Gastroesophageal sphincter (tissue), 4 donors: Measurements from ENCODE around the gene PRKAR1B. TPM values are rescaled to one million over a fixed set of nuclear protein-coding genes. Genes with fewer than 3 reads are reported as not detected.

ENCODE experiments used
- ATAC-seq: fragments of 150-250 bp; one replicate; pipeline ENCODE4 v1.9.1; 2016; ENCODE audit warnings: mild to moderate bottlenecking, moderate library complexity
- H3K27ac ChIP-seq, 4 donors: fragments of 200-600 bp; sonication (generic) in 3 of 4; 1 replicate in 3 of 4; 2 replicates in 1 of 4; pipeline ENCODE4 v1.5.1; 2016 to 2019
- H3K27me3 ChIP-seq: fragments of 200-600 bp; sonication (generic); one replicate; pipeline ENCODE4 v1.5.1; 2019
- H3K36me3 ChIP-seq, 2 donors: fragments of 200-600 bp; sonication (generic); one replicate each; pipeline ENCODE4 v1.5.1; 2019; ENCODE audit warnings: control low read depth in 1 of 2
- H3K4me1 ChIP-seq, 3 donors: fragments of 200-600 bp; sonication (generic); 1 replicate in 2 of 3; 2 replicates in 1 of 3; pipeline ENCODE4 v1.5.1; 2016 to 2019; ENCODE audit warnings: control low read depth in 2 of 3
- H3K4me3 ChIP-seq, 2 donors: fragments of 200-600 bp; sonication (generic); one replicate each; pipeline ENCODE4 v1.5.1; 2019; ENCODE audit warnings: mild to moderate bottlenecking in 1 of 2, moderate library complexity in 1 of 2
- H3K9me3 ChIP-seq, 3 donors: fragments of 200-600 bp; sonication (generic); one replicate each; pipeline ENCODE4 v1.5.1; 2017 to 2019; ENCODE audit warnings: control low read depth in 2 of 3
- EP300 ChIP-seq: sonication (generic); formaldehyde crosslinking; IDR thresholded peaks from one replicate; pipeline ENCODE4 v1.6.1; 2017; ENCODE audit warnings: antibody characterized with exemption, mild to moderate bottlenecking
- POLR2A ChIP-seq, 2 donors: fragments of 450-650 bp; IDR thresholded peaks; one replicate each; pipeline ENCODE4 v1.6.1; 2017; ENCODE audit warnings: antibody characterized with exemption in 2 of 2, mild to moderate bottlenecking in 2 of 2, moderate library complexity in 1 of 2
- POLR2AphosphoS5 ChIP-seq: sonication (generic); formaldehyde crosslinking; IDR thresholded peaks from one replicate; pipeline ENCODE4 v1.6.1; 2017; ENCODE audit warnings: antibody characterized with exemption
- WGBS, 2 donors: methylation state at CpG; one replicate each; pipeline ENCODE4 v1.1.5; 2018; ENCODE audit warnings: low coverage in 1 of 2; 5-methylcytosine and 5-hydroxymethylcytosine counted together
- total RNA-seq, 4 donors: library from RNA; depleted of rRNA; stranded (reverse); fragments of >200 nt; gene quantifications; one replicate each; pipeline ENCODE4 v1.1.0, GENCODE V29; 2016
- TF ChIP-seq, protein P1 (sequence below), 4 experiments: fragments of 200-600 bp in 2 of 4; fragments of 450-650 bp in 2 of 4; sonication (generic) in 1 of 4; IDR thresholded peaks; one replicate each; pipeline ENCODE4 v1.5.1; 2017 to 2019; ENCODE audit warnings: antibody characterized with exemption in 4 of 4, mild to moderate bottlenecking in 2 of 4, moderate library complexity in 2 of 4

The PRKAR1B gene
- 10 to 100 TPM; 11.6 to 39.1 (median 24.8) TPM for total RNA-seq

DNA sequence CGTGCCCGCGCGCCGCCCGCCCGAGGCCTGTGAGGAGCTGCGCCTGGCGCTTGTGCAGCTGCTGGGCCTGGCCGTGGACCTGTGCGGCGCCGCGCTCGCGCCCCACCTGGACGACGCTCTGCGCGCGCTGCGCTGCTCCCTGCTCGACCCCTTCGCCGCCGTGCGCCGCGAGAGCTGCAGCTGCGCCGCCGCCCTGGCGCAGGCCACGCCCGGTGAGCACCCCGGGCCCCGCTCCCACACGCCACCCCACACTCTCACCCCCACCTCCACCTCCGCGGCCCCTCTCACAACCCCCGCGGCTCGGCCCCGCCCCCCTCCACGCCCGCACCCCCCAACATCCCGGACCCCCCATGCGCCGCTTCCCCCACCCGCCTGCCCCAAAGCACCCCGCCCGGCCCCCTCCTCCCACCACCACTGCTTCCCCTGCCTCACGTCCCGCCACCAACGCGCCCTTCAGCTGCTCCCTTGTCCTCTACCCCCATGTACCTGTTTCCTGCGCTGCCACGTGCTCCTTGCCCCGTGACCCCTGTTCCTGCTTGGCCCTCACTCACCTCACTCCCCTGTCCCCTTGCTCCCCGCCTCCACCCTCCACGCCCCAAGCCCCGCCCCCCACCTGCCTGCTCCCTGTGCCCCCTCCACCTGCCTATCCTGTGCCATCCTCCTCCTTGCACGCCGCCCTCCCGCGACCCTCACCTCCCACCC, at the start of gene PRKAR1B:
Gene PRKAR1B, minus strand, starts transcription at position 178 of the 702 bp plus-strand sequence. CDS start 15,776 bp downstream, outside the sequence.
- ATAC-seq = no peak
- H3K27ac ChIP-seq = peak within 1 kb of the TSS in 3 of 4 donors; percentile 82 to 85 (median 85)
- peaks cover 0 to 54% (median 18%) of the 10 kb centered on the region in 3 donors for H3K4me1 ChIP-seq
- H3K27me3 ChIP-seq = no peaks in the 10 kb centered on the region
- peaks cover 0 to 35% of the 10 kb centered on the region in 2 donors for H3K36me3 ChIP-seq
- no peaks in the 10 kb centered on the region for H3K9me3 ChIP-seq
- TF ChIP-seq POLR2AphosphoS5 (no peak), EP300 (no peak), POLR2A (IDR thresholded peaks at IDR 0.05) (no peak)
- TF ChIP-seq, protein P1, sequence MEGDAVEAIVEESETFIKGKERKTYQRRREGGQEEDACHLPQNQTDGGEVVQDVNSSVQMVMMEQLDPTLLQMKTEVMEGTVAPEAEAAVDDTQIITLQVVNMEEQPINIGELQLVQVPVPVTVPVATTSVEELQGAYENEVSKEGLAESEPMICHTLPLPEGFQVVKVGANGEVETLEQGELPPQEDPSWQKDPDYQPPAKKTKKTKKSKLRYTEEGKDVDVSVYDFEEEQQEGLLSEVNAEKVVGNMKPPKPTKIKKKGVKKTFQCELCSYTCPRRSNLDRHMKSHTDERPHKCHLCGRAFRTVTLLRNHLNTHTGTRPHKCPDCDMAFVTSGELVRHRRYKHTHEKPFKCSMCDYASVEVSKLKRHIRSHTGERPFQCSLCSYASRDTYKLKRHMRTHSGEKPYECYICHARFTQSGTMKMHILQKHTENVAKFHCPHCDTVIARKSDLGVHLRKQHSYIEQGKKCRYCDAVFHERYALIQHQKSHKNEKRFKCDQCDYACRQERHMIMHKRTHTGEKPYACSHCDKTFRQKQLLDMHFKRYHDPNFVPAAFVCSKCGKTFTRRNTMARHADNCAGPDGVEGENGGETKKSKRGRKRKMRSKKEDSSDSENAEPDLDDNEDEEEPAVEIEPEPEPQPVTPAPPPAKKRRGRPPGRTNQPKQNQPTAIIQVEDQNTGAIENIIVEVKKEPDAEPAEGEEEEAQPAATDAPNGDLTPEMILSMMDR (IDR thresholded peaks at IDR 0.05) = no peak
- 0 to 2% methylated on average over 2 to 12 of the region's 66 CpGs for WGBS, 2 donors
- peak within 1 kb of the TSS; percentile 64 to 95 for H3K4me3 ChIP-seq

DNA sequence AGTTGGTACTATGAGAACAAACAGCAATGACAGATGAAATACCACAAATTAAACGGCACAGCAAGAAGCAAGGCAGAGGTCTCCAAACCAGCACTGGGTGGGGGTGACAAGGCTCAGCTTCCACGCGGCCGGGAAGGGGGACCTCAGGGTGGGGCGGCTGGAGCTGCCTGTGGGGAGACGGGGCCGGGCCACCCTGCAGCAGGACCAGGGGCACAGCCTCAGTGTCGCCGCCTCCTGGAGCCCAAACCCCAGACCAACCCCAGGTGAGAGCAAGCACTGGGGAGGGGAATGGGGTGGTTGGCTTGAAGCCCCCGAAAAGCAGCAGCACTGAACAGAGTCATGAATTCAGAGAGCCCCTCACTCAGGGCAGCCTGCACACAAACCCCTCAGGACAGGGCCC, 49.3 kb upstream of the PRKAR1B start:
- 84 to 85% methylated on average over 5 to 7 of the region's 10 CpGs for WGBS, 2 donors

DNA sequence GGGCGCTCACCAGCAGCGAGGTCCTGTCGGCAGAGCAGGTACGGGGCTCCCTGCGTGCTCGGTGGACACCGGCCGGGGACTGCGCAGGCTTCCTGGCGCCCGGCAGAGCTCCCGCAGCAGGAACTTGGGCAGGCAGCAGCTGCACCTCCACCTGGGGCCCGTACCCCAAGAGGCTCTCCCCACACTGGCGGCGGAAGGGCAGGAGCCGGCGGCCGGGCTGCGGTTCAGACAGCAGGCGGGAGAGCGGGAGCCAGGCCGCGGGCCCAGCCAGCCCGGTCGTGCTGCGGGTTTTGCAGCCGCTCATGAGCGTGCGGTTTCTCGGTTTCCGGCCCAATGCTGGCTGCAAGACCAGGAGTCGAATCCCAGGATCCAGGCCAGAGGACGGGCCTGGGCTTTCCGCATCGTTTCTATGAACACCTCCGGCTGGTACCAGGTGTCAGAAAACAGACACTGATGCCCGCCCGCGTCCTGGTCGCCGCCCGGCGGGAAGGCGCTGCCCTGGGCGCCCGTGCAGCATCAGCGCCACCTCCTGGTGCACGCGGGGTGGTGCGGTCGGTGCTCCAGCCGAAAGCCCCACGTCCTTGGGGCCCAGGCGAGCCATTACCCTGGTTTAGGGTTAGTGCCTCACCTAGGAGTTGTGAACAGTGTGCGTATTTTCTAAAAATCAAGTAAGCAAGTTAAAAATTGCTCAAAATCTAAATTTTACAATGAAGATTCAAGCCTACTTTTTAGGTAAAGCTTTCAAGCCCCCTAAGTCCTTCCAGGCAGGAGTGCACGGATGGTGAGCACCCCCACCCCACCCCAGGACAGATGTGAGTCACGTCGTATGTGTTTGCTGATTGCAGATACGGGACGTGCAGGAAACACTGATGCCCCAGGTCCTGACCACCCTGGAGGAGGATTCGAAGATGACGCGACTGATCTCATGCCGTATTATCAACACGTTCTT, 47.4 kb upstream of the PRKAR1B start:
- TF ChIP-seq EP300 (no peak), POLR2AphosphoS5 (no peak), POLR2A (IDR thresholded peaks at IDR 0.05) (no peak)
- TF ChIP-seq, protein P1 (IDR thresholded peaks at IDR 0.05) = peak in 3 of 4 experiments; percentile 91 to 97 (median 96)
- Histone ChIP-seq H3K4me3 (no peak overlapping the region), H3K27ac (peak overlapping the region in 1 of 4 donors; percentile 31), H3K4me1 (peaks cover 0 to 56% (median 18%) of the 10 kb centered on the region in 3 donors), H3K9me3 (no peaks in the 10 kb centered on the region), H3K36me3 (peaks cover 0 to 59% of the 10 kb centered on the region in 2 donors), H3K27me3 (no peaks in the 10 kb centered on the region)
- 34 to 93% methylated on average over 6 to 10 of the region's 65 CpGs for WGBS, 2 donors
- peak; percentile 48 for ATAC-seq

More for the DNA sequence above, 49.3 kb upstream of the PRKAR1B start:
- TF ChIP-seq EP300 (no peak), POLR2AphosphoS5 (no peak), POLR2A (IDR thresholded peaks at IDR 0.05) (no peak)
- TF ChIP-seq, protein P1 (IDR thresholded peaks at IDR 0.05) = no peak
- Histone ChIP-seq H3K9me3 (no peaks in the 10 kb centered on the region), H3K27me3 (no peaks in the 10 kb centered on the region), H3K27ac (no peak overlapping the region), H3K36me3 (peaks cover 0 to 71% of the 10 kb centered on the region in 2 donors), H3K4me1 (peaks cover 0 to 48% (median 8%) of the 10 kb centered on the region in 3 donors), H3K4me3 (no peak overlapping the region)
- ATAC-seq = no peak

DNA sequence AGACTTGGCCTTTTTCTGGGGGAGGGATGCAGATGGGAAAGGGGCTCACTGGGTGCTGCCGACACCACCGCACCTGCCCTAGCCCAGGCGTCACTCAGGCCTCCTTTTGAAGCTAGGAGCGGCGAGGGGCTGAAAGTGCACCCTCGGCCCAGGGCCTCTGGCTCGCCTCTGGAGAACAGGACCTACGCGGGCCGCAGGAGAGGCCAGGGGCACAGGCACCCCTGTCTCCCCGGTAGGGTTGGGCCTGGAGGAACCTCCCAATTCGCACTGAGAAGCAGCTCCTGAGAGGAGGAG, 46.5 kb upstream of the PRKAR1B start:
- WGBS, 2 donors = 100% methylated on average over 1 of the region's 12 CpGs; no CpG with 5 or more reads in 1 of the 2 donors
- no peak for TF ChIP-seq POLR2A (IDR thresholded peaks at IDR 0.05)
- TF ChIP-seq, protein P1 (IDR thresholded peaks at IDR 0.05) = no peak
- no peak for TF ChIP-seq EP300

More for the DNA sequence above, 46.5 kb upstream of the PRKAR1B start:
- Histone ChIP-seq H3K27ac (peak overlapping the region in 1 of 4 donors; percentile 90), H3K36me3 (peaks cover 0 to 58% of the 10 kb centered on the region in 2 donors), H3K4me3 (no peak overlapping the region), H3K27me3 (no peaks in the 10 kb centered on the region), H3K9me3 (no peaks in the 10 kb centered on the region), H3K4me1 (peaks cover 0 to 54% (median 16%) of the 10 kb centered on the region in 3 donors)
- no peak for ATAC-seq
